Tibial artery (tissue), 4 donors: ENCODE results near the gene BRINP1.

Source experiments
- DNase-seq, 2 donors: peaks; one replicate each; pipeline ENCODE4 v3.0.0-alpha.2; 2019
- H3K27ac ChIP-seq, 2 donors: fragments of 200-600 bp; sonication (generic) in 1 of 2; 1 replicate in 1 of 2; 2 replicates in 1 of 2; pipeline ENCODE4 v1.5.1; 2018 to 2019; ENCODE audit warnings: mild to moderate bottlenecking in 1 of 2
- H3K27me3 ChIP-seq, 2 donors: fragments of 200-600 bp; sonication (generic) in 1 of 2; one replicate each; pipeline versions ENCODE4 v1.5.1 to v1.6.0; 2016 to 2019
- H3K36me3 ChIP-seq, 3 donors: fragments of 200-600 bp; sonication (generic) in 2 of 3; one replicate each; pipeline ENCODE4 v1.5.1; 2016 to 2019; ENCODE audit warnings: mild to moderate bottlenecking in 2 of 3
- H3K4me1 ChIP-seq, 4 donors: fragments of 200-600 bp; sonication (generic) in 2 of 4; 1 replicate in 3 of 4; 2 replicates in 1 of 4; pipeline ENCODE4 v1.5.1; 2016 to 2019
- H3K4me3 ChIP-seq, 2 donors: fragments of 200-600 bp; sonication (generic) in 1 of 2; 1 replicate in 1 of 2; 2 replicates in 1 of 2; pipeline ENCODE4 v1.5.1; 2018 to 2019; ENCODE audit warnings: mild to moderate bottlenecking in 2 of 2
- H3K9me3 ChIP-seq, 3 donors: fragments of 200-600 bp; sonication (generic) in 1 of 3; one replicate each; pipeline ENCODE4 v1.5.1; 2016 to 2019
- intact Hi-C: fragments of 100-400 bp; cut with DNase I; formaldehyde crosslinking; loops from one replicate; pipeline ENCODE4 v1.15.0; 2023; ENCODE audit warnings: low total_unique reads
- TF ChIP-seq, protein P1 (sequence below), 2 experiments: fragments of 200-600 bp in 1 of 2; fragments of 450-650 bp in 1 of 2; IDR thresholded peaks; one replicate each; pipeline ENCODE4 v1.5.1; 2017 to 2019; ENCODE audit warnings: antibody characterized with exemption in 2 of 2, mild to moderate bottlenecking in 1 of 2, moderate library complexity in 1 of 2

Gene BRINP1

GRCh38 chr9:119255116-119255515, 114.1 kb downstream of the BRINP1 start:
- intact Hi-C loops: no loop called here
- H3K27ac ChIP-seq: no peak overlapping the region
- no peak for DNase-seq
- TF ChIP-seq, protein P1, sequence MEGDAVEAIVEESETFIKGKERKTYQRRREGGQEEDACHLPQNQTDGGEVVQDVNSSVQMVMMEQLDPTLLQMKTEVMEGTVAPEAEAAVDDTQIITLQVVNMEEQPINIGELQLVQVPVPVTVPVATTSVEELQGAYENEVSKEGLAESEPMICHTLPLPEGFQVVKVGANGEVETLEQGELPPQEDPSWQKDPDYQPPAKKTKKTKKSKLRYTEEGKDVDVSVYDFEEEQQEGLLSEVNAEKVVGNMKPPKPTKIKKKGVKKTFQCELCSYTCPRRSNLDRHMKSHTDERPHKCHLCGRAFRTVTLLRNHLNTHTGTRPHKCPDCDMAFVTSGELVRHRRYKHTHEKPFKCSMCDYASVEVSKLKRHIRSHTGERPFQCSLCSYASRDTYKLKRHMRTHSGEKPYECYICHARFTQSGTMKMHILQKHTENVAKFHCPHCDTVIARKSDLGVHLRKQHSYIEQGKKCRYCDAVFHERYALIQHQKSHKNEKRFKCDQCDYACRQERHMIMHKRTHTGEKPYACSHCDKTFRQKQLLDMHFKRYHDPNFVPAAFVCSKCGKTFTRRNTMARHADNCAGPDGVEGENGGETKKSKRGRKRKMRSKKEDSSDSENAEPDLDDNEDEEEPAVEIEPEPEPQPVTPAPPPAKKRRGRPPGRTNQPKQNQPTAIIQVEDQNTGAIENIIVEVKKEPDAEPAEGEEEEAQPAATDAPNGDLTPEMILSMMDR (IDR thresholded peaks at IDR 0.05): no peak
- H3K36me3 ChIP-seq: no peaks in the 10 kb centered on the region
- H3K4me3 ChIP-seq: no peak overlapping the region
- H3K27me3 ChIP-seq: no peaks in the 10 kb centered on the region
- no peaks in the 10 kb centered on the region for H3K4me1 ChIP-seq
- no peaks in the 10 kb centered on the region for H3K9me3 ChIP-seq

DNA sequence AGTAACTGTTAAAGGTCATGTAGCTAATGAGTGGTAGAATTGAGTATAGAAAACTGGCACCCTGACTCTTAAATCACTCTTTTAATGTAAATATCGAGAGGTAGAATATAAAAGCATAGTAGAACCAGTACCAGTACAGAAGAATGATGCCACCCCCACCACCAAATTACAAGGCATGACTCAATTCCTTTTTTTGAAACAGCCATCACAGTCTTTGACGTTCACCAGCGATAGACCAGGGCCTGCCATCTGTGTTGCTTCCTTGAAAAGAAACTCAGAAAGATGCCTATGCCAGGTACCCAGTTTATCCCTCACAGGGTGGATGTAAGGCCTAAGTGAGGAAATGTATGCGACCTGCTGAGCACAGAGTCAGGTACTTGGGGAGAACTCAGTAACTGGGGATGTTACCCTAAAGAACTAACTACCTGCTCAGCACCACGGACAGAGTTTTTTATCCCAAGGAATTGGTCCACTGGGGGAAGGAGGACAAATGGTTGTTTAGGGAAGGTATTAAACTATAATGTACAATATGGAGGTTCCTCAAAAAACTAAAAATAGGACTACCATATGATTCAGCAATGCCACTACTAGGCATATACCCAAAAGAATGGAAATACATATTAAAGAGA, 116.5 kb downstream of the BRINP1 start:
- no peaks in the 10 kb centered on the region for H3K9me3 ChIP-seq
- no peaks in the 10 kb centered on the region for H3K27me3 ChIP-seq
- H3K4me1 ChIP-seq: no peaks in the 10 kb centered on the region
- H3K4me3 ChIP-seq: no peak overlapping the region
- no peaks in the 10 kb centered on the region for H3K36me3 ChIP-seq
- intact Hi-C loops: no loop called here
- TF ChIP-seq, protein P1 (IDR thresholded peaks at IDR 0.05): no peak
- H3K27ac ChIP-seq: no peak overlapping the region
- DNase-seq: no peak

DNA sequence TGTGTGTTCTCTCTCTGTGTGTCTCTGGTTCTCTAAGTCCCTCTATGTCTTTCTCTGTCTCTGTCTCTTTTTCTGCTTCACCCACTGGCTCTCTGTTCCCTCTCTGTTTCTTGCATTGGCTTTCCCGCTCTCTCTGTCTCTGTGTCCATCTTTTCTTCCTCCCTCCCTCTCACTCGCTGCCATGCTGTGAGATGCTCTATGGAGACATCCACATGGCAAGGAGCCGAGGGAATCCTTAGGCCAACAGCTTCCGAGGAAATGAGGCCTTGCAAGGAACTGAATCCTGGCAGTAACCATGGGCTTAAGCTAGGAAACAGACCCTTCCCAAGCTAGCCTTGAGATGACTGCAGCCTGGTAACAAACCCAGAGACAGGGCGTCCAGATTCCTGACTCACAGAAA, 117.3 kb downstream of the BRINP1 start:
- TF ChIP-seq, protein P1 (IDR thresholded peaks at IDR 0.05): no peak
- Histone ChIP-seq H3K36me3 (no peaks in the 10 kb centered on the region), H3K27me3 (no peaks in the 10 kb centered on the region), H3K4me1 (no peaks in the 10 kb centered on the region), H3K9me3 (no peaks in the 10 kb centered on the region), H3K27ac (no peak overlapping the region), H3K4me3 (no peak overlapping the region)
- intact Hi-C loops: no loop called here
- no peak for DNase-seq

GRCh38 chr9:119250730-119251129, 118.5 kb downstream of the BRINP1 start:
- Histone ChIP-seq H3K27ac (no peak overlapping the region), H3K36me3 (no peaks in the 10 kb centered on the region), H3K4me3 (no peak overlapping the region), H3K9me3 (no peaks in the 10 kb centered on the region), H3K27me3 (no peaks in the 10 kb centered on the region), H3K4me1 (no peaks in the 10 kb centered on the region)
- TF ChIP-seq, protein P1 (IDR thresholded peaks at IDR 0.05): no peak
- DNase-seq: no peak
- intact Hi-C loops: no loop called here

DNA sequence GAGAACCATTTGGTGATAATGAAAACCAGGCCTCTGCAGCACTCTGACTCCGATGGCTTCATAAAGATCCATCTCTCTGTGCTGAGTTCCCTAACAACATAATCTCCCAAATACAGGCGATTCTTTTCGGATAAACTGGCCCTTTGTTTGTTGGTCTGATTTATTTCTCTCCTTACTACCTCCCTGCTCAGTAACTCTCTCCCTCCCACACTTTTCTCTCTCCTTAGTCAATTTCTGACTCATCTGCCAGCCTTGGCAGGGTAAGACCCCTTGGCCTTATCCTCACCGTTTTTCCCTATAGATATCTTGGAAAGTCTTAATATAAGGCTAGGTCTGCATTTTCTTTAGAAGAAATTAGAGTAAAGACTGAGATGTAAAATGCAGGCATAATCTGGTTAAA, 128.7 kb downstream of the BRINP1 start:
- Histone ChIP-seq H3K4me1 (no peaks in the 10 kb centered on the region), H3K27me3 (no peaks in the 10 kb centered on the region), H3K27ac (no peak overlapping the region), H3K9me3 (no peaks in the 10 kb centered on the region), H3K4me3 (no peak overlapping the region), H3K36me3 (no peaks in the 10 kb centered on the region)
- no peak for DNase-seq
- intact Hi-C loops: no loop called here
- TF ChIP-seq, protein P1 (IDR thresholded peaks at IDR 0.05): no peak

DNA sequence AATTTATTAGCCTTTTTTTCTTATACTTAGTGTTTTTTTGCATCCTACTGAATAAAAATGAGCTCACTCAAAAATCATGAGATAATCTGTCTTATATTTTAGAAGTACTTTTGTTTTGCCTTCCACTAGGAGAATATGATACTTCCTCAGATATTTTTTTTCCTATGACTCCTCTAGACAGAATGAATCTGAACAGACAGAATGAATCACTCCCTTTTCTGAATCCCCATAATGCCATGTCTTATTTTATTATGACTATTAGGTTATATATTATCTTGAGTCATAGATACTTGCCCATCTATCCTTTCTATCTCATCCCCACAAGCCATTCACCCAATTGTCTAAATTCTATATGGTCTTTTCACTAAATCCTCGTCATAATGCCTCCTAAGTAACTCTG, 134.6 kb downstream of the BRINP1 start:
- TF ChIP-seq, protein P1 (IDR thresholded peaks at IDR 0.05): no peak
- Histone ChIP-seq H3K4me3 (no peak overlapping the region), H3K4me1 (no peaks in the 10 kb centered on the region), H3K27ac (no peak overlapping the region), H3K9me3 (no peaks in the 10 kb centered on the region), H3K27me3 (no peaks in the 10 kb centered on the region), H3K36me3 (no peaks in the 10 kb centered on the region)
- no peak for DNase-seq
- intact Hi-C loops: no loop called here
